Trophoblast cell (in vitro differentiated cells and primary cell): ENCODE measurements around the gene CLCNKA.

Experiments used
- DNase-seq, 2 donors: peaks; one replicate each; pipeline ENCODE4 v3.0.0-alpha.2; 2016
- H2AFZ ChIP-seq: 2 replicates; pipeline ENCODE4 v1.6.1; 2013; ENCODE audit warnings: low read length, moderate library complexity, mild to moderate bottlenecking; ENCODE audit not compliant: insufficient read depth, poor library complexity
- H2AK5ac ChIP-seq: 2 replicates; pipeline ENCODE4 v1.6.1; 2013; ENCODE audit warnings: mild to moderate bottlenecking, low read length
- H2BK120ac ChIP-seq: 2 replicates; pipeline ENCODE4 v1.6.1; 2013; ENCODE audit warnings: low read length, mild to moderate bottlenecking, moderate library complexity; ENCODE audit not compliant: insufficient read depth, poor library complexity
- H2BK12ac ChIP-seq: 2 replicates; pipeline ENCODE4 v1.6.1; 2013; ENCODE audit warnings: mild to moderate bottlenecking, low read length, moderate library complexity
- H2BK5ac ChIP-seq: 2 replicates; pipeline ENCODE4 v1.6.1; 2013; ENCODE audit warnings: low read length, low read depth, moderate library complexity, mild to moderate bottlenecking; ENCODE audit not compliant: poor library complexity
- H3K14ac ChIP-seq: 2 replicates; pipeline ENCODE4 v1.6.1; 2013; ENCODE audit warnings: mild to moderate bottlenecking, low read length
- H3K18ac ChIP-seq: 2 replicates; pipeline ENCODE4 v1.6.1; 2013; ENCODE audit warnings: mild to moderate bottlenecking, low read length
- H3K23ac ChIP-seq: 2 replicates; pipeline ENCODE4 v1.6.1; 2013; ENCODE audit warnings: low read length
- H3K27ac ChIP-seq: 2 replicates; pipeline ENCODE4 v1.5.1; 2013; ENCODE audit warnings: low read depth, mild to moderate bottlenecking, inconsistent platforms, low read length, moderate library complexity
- H3K27me3 ChIP-seq: 2 replicates; pipeline ENCODE4 v1.6.1; 2013; ENCODE audit warnings: inconsistent platforms, mild to moderate bottlenecking, low read length, moderate library complexity; ENCODE audit not compliant: insufficient read depth
- H3K36me3 ChIP-seq, 2 experiments: 1 replicate in 1 of 2; 2 replicates in 1 of 2; pipeline ENCODE4 v1.6.1; 2013; ENCODE audit warnings: low read length in 2 of 2, mild to moderate bottlenecking in 2 of 2, moderate library complexity in 1 of 2; ENCODE audit not compliant: insufficient read depth in 2 of 2, control insufficient read depth in 1 of 2
- H3K4ac ChIP-seq: 2 replicates; pipeline ENCODE4 v1.6.1; 2013; ENCODE audit warnings: low read depth, mild to moderate bottlenecking, low read length, moderate library complexity
- H3K4me1 ChIP-seq, 2 experiments: 1 replicate in 1 of 2; 2 replicates in 1 of 2; pipeline ENCODE4 v1.6.1; 2013; ENCODE audit warnings: low read length in 2 of 2, mild to moderate bottlenecking in 2 of 2, moderate library complexity in 1 of 2; ENCODE audit not compliant: insufficient read depth in 2 of 2, control insufficient read depth in 1 of 2
- H3K4me2 ChIP-seq: 2 replicates; pipeline ENCODE4 v1.6.1; 2013; ENCODE audit warnings: inconsistent platforms, mild to moderate bottlenecking, low read length, moderate library complexity
- H3K4me3 ChIP-seq: 2 replicates; pipeline ENCODE4 v1.5.1; 2013; ENCODE audit warnings: mild to moderate bottlenecking, low read depth, low read length, inconsistent platforms
- H3K79me1 ChIP-seq: one replicate; pipeline ENCODE4 v1.6.1; 2013; ENCODE audit warnings: low read length
- H3K79me2 ChIP-seq: 2 replicates; pipeline ENCODE4 v1.6.1; 2013; ENCODE audit warnings: low read length, mild to moderate bottlenecking; ENCODE audit not compliant: control insufficient read depth, insufficient read depth, poor library complexity
- H3K9ac ChIP-seq: 2 replicates; pipeline ENCODE4 v1.6.1; 2013; ENCODE audit warnings: mild to moderate bottlenecking, low read length
- H3K9me3 ChIP-seq: 2 replicates; pipeline ENCODE4 v1.6.1; 2013; ENCODE audit warnings: low read depth, mild to moderate bottlenecking, control low read depth, inconsistent platforms, low read length; ENCODE audit not compliant: insufficient read depth
- H4K12ac ChIP-seq: 2 replicates; pipeline ENCODE4 v1.6.1; 2013; ENCODE audit warnings: low read depth, mild to moderate bottlenecking, low read length, moderate library complexity
- H4K8ac ChIP-seq: 2 replicates; pipeline ENCODE4 v1.6.1; 2013; ENCODE audit warnings: low read depth, mild to moderate bottlenecking, low read length, moderate library complexity
- H4K91ac ChIP-seq: one replicate; pipeline ENCODE4 v1.6.1; 2013; ENCODE audit warnings: low read depth, mild to moderate bottlenecking, low read length, moderate library complexity
- WGBS: extraction: QIAGEN DNeasy Blood & Tissue Kit; methylation state at CpG from one replicate; pipeline ENCODE4 v1.1.7; 2013; ENCODE audit warnings: missing lambda C conversion rate; ENCODE audit not compliant: insufficient read length, insufficient coverage; ENCODE audit errors: extremely low coverage; 5-methylcytosine and 5-hydroxymethylcytosine counted together

The CLCNKA gene

DNA sequence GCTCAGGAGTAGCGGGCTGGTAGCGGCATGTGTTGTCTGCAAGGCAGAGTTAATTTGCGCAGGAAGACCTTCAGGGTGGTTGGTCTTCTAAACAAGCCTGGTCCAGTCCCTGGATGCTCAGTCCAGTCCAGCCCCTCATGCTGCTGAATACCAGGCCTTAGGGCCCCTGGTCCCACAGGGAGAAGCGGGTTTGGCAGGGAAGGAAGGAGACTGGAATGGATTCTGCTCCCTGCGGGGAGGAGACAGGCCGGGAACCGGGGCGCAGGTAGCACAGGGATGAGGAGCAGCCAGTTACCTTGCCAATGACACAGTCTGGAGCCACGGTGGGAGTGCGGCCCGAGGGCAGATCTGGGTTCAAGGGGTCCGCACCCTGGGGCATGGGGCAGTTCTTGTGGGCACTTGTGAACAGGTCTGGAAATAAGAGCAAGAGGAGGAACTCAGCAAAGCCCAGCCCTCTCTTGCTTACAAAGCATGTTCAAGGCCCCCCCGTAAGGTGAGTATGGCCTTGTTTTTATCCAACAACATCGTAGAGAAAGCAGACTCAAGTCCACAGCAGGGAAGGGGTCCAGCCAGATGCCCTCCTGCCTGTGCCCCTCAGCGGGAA is 41.5 kb downstream of the CLCNKA start:
- no peak overlapping the region for H4K8ac ChIP-seq
- DNase-seq: no peak
- H3K9me3 ChIP-seq: no peaks in the 10 kb centered on the region
- no peak overlapping the region for H3K18ac ChIP-seq
- H3K27me3 ChIP-seq: no peaks in the 10 kb centered on the region
- H4K91ac ChIP-seq: no peak overlapping the region
- H3K27ac ChIP-seq: no peak overlapping the region
- no peak overlapping the region for H2BK120ac ChIP-seq
- no peak overlapping the region for H4K12ac ChIP-seq
- H3K79me1 ChIP-seq: no peaks in the 10 kb centered on the region
- no peak overlapping the region for H2BK12ac ChIP-seq
- H3K23ac ChIP-seq: no peak overlapping the region
- no peak overlapping the region for H2AFZ ChIP-seq
- no peak overlapping the region for H3K4me3 ChIP-seq
- H3K79me2 ChIP-seq: no peaks in the 10 kb centered on the region
- no CpG with 5 or more reads among the region's 15 CpGs for WGBS
- no peaks in the 10 kb centered on the region for H3K36me3 ChIP-seq
- no peak overlapping the region for H2BK5ac ChIP-seq
- H2AK5ac ChIP-seq: no peak overlapping the region
- H3K4me2 ChIP-seq: no peak overlapping the region
- H3K4ac ChIP-seq: no peak overlapping the region
- no peak overlapping the region for H3K14ac ChIP-seq
- peaks cover 0 to 8% of the 10 kb centered on the region in 2 experiments for H3K4me1 ChIP-seq
- no peak overlapping the region for H3K9ac ChIP-seq

DNA sequence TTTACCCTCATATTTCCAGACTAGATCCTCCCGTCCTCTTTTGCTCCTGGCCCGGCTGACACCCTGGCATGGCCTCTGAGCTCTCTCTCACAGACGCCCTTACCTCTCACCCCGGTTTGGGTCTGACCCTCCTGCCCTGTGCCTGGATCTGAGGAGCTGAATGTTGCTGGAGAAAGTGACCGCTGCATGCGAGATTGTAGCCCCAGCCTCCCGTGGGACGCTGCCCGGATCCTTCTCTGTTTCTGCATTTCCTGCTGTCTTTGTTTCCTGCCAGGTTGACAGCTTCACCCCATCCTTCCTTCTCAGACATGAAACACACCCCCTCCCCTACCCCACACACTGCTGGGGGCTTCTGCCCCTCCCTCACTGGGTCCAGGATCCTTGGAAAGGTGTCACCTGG is 42.1 kb downstream of the CLCNKA start:
- no peaks in the 10 kb centered on the region for H3K79me2 ChIP-seq
- no peak overlapping the region for H2BK12ac ChIP-seq
- no CpG with 5 or more reads among the region's 9 CpGs for WGBS
- no peak overlapping the region for H3K4ac ChIP-seq
- H2AFZ ChIP-seq: no peak overlapping the region
- H4K12ac ChIP-seq: no peak overlapping the region
- H3K18ac ChIP-seq: no peak overlapping the region
- no peak overlapping the region for H3K23ac ChIP-seq
- H4K91ac ChIP-seq: no peak overlapping the region
- H3K4me1 ChIP-seq: peaks cover 0 to 8% of the 10 kb centered on the region in 2 experiments
- H2AK5ac ChIP-seq: no peak overlapping the region
- H3K36me3 ChIP-seq: no peaks in the 10 kb centered on the region
- no peak overlapping the region for H3K9ac ChIP-seq
- no peak overlapping the region for H3K4me3 ChIP-seq
- no peak overlapping the region for H2BK5ac ChIP-seq
- H3K14ac ChIP-seq: no peak overlapping the region
- H3K4me2 ChIP-seq: no peak overlapping the region
- no peak for DNase-seq
- H3K79me1 ChIP-seq: no peaks in the 10 kb centered on the region
- H4K8ac ChIP-seq: no peak overlapping the region
- no peak overlapping the region for H3K27ac ChIP-seq
- H3K27me3 ChIP-seq: no peaks in the 10 kb centered on the region
- H2BK120ac ChIP-seq: no peak overlapping the region
- no peaks in the 10 kb centered on the region for H3K9me3 ChIP-seq

DNA sequence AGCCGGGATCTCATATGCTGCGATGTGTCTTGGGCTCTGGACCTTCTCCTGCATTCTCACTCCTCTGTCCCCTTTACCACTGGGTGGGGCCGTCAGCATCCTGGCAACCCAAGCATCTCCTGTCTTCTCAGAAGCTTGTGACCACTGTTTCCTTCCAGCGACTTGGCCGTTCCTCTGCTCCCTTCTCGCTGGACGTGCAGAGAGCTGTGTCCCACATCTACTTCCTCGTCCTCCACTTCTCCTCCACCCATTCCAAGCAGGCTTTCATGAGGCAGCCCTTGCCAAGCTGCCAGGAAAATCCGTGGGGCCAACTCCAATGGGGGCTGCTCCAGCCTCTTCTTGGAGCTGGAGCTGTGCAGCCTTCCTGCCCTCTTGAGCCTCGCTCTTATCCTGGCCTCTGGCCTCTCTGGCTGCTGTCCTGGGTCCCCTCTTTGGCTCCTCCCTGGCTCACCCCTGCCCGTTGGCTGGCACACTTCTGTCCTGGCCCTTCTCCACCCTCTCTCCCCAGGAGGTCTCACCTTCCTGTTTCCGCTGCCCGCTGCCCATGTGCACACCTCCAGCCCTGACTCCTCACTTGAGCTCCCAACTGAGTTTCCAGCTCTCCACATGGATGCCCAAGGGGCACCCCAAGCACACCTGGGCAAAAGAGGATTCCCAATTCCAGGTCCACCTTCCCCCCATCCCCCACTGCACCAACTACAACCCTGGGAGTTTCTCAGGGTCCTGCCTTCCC is 42.9 kb downstream of the CLCNKA start:
- Histone ChIP-seq H2AFZ (no peak overlapping the region), H2BK5ac (no peak overlapping the region), H2BK12ac (no peak overlapping the region), H3K14ac (no peak overlapping the region), H3K9me3 (no peaks in the 10 kb centered on the region), H3K79me1 (no peaks in the 10 kb centered on the region), H3K27ac (no peak overlapping the region), H3K36me3 (no peaks in the 10 kb centered on the region), H3K4me1 (peaks cover 0 to 8% of the 10 kb centered on the region in 2 experiments), H3K4me2 (no peak overlapping the region), H2BK120ac (no peak overlapping the region), H3K79me2 (no peaks in the 10 kb centered on the region), H3K27me3 (no peaks in the 10 kb centered on the region), H4K12ac (no peak overlapping the region), H3K23ac (no peak overlapping the region), H3K18ac (no peak overlapping the region), H2AK5ac (no peak overlapping the region), H4K91ac (no peak overlapping the region), H4K8ac (no peak overlapping the region), H3K9ac (no peak overlapping the region), H3K4me3 (no peak overlapping the region), H3K4ac (no peak overlapping the region)
- WGBS: no CpG with 5 or more reads among the region's 13 CpGs
- no peak for DNase-seq

DNA sequence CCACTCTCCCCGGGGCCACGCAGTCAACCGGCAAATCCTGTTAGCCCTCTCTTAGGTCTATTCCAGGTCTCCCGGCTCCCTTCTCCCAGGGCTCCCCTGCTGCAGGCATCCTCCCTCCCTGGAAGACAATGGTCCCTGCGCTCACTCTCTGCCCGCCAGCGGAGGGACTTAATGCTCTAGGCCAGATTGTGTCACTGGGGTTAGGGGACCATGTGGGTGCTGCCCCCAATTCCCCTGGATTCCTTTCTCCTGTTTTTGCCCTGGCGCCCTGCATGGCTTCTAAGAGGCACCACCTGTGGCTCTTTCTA is 43.4 kb downstream of the CLCNKA start:
- Histone ChIP-seq H3K4me3 (no peak overlapping the region), H3K4ac (no peak overlapping the region), H2BK120ac (no peak overlapping the region), H4K91ac (no peak overlapping the region), H2AFZ (no peak overlapping the region), H4K8ac (no peak overlapping the region), H3K9me3 (no peaks in the 10 kb centered on the region), H3K79me2 (no peaks in the 10 kb centered on the region), H2BK12ac (no peak overlapping the region), H2AK5ac (no peak overlapping the region), H3K27ac (no peak overlapping the region), H3K14ac (no peak overlapping the region), H3K9ac (no peak overlapping the region), H3K79me1 (no peaks in the 10 kb centered on the region), H2BK5ac (no peak overlapping the region), H3K18ac (no peak overlapping the region), H3K23ac (no peak overlapping the region), H3K4me2 (no peak overlapping the region), H4K12ac (no peak overlapping the region), H3K27me3 (no peaks in the 10 kb centered on the region), H3K36me3 (no peaks in the 10 kb centered on the region), H3K4me1 (peaks cover 0 to 8% of the 10 kb centered on the region in 2 experiments)
- no CpG with 5 or more reads among the region's 8 CpGs for WGBS
- DNase-seq: no peak
